ENCODE data around the gene LYRM2.

The LYRM2 gene

GRCh38 chr6:89596056-89596455 lies 42.5 kb downstream of the LYRM2 start:
- DNase-seq (ENCODE audit: low read depth in 2 of 2) = no peak

GRCh38 chr6:89591745-89592144 lies 46.8 kb downstream of the LYRM2 start:
- DNase-seq (ENCODE audit: low read depth in 2 of 2) = no peak

GRCh38 chr6:89590133-89590532 lies 48.4 kb downstream of the LYRM2 start:
- DNase-seq (ENCODE audit: low read depth in 2 of 2) = no peak

GRCh38 chr6:89589297-89590025 lies 49.1 kb downstream of the LYRM2 start:
- DNase-seq (ENCODE audit: low read depth in 2 of 2) = no peak

- DNase-seq (ENCODE audit: low read depth in 2 of 2) = no peak
Measured at GRCh38 chr6:89585154-89585553, 53.4 kb downstream of the LYRM2 start.

GRCh38 chr6:89584539-89584938 lies 54.0 kb downstream of the LYRM2 start:
- no peak for DNase-seq (ENCODE audit: low read depth in 2 of 2)

- no peak for DNase-seq (ENCODE audit: low read depth in 2 of 2)
Measured at GRCh38 chr6:89583559-89583958, 55.0 kb downstream of the LYRM2 start.

- DNase-seq (ENCODE audit: low read depth in 2 of 2) = no peak
Measured at GRCh38 chr6:89582669-89583325, 55.8 kb downstream of the LYRM2 start.

GRCh38 chr6:89581689-89582088 lies 56.9 kb downstream of the LYRM2 start:
- no peak for DNase-seq (ENCODE audit: low read depth in 2 of 2)

- no peak for DNase-seq (ENCODE audit: low read depth in 2 of 2)
Measured at GRCh38 chr6:89580997-89581666, 57.4 kb downstream of the LYRM2 start.

- no peak for DNase-seq (ENCODE audit: low read depth in 2 of 2)
Measured at GRCh38 chr6:89575562-89575960, 63.0 kb downstream of the LYRM2 start.

- DNase-seq (ENCODE audit: low read depth in 2 of 2) = no peak
Measured at GRCh38 chr6:89574910-89575561, 63.5 kb downstream of the LYRM2 start.

GRCh38 chr6:89567630-89568390 lies 70.7 kb downstream of the LYRM2 start:
- no peak for DNase-seq (ENCODE audit: low read depth in 2 of 2)

- DNase-seq (ENCODE audit: low read depth in 2 of 2) = no peak
Measured at GRCh38 chr6:89566930-89567629, 71.5 kb downstream of the LYRM2 start.

- DNase-seq (ENCODE audit: low read depth in 2 of 2) = no peak
Measured at GRCh38 chr6:89566008-89566800, 72.3 kb downstream of the LYRM2 start.

- DNase-seq (ENCODE audit: low read depth in 2 of 2) = no peak
Measured at GRCh38 chr6:89564752-89565427, 73.7 kb downstream of the LYRM2 start.

GRCh38 chr6:89563866-89564265 lies 74.7 kb downstream of the LYRM2 start:
- no peak for DNase-seq (ENCODE audit: low read depth in 2 of 2)

GRCh38 chr6:89562093-89562973 lies 76.2 kb downstream of the LYRM2 start:
- no peak for DNase-seq (ENCODE audit: low read depth in 2 of 2)

- DNase-seq (ENCODE audit: low read depth in 2 of 2) = no peak
Measured at GRCh38 chr6:89559487-89559886, 79.1 kb downstream of the LYRM2 start.

All from activated CD8-positive, alpha-beta memory T cell treated with anti-CD3 and anti-CD28 coated beads for 4 hours (primary cell).